GM23338 (cell line): ENCODE measurements around the gene PGS1. TPM values are rescaled to one million over a fixed set of nuclear protein-coding genes. Genes with fewer than 3 reads are reported as not detected.

Experiments used
- ATAC-seq: fragments of 200-7000 bp; cut with Tn5 transposase; 3 replicates; pipeline ENCODE4 v1.9.1; 2020
- DNase-seq: peaks from one replicate; pipeline ENCODE4 v3.0.0-alpha.2; 2015; ENCODE audit warnings: low spot score
- H2AFZ ChIP-seq: fragments of 200-600 bp; sonication (generic); 2 replicates; pipeline ENCODE4 v1.8.0; 2016; ENCODE audit warnings: antibody characterized with exemption, mild to moderate bottlenecking, moderate library complexity
- H3F3A ChIP-seq: fragments of 200-600 bp; sonication (generic); replicated peaks from 2 replicates; pipeline ENCODE4 v1.8.0; 2017; ENCODE audit warnings: antibody characterized with exemption, mixed run types, low read depth
- H3K27ac ChIP-seq: fragments of 200-600 bp; sonication (generic); 2 replicates; pipeline ENCODE4 v1.6.1; 2016; ENCODE audit warnings: low read depth
- H3K27me3 ChIP-seq: fragments of 200-600 bp; sonication (generic); 2 replicates; pipeline ENCODE4 v1.8.0; 2016; ENCODE audit warnings: mild to moderate bottlenecking, mixed run types, moderate library complexity; ENCODE audit not compliant: insufficient read depth
- H3K36me3 ChIP-seq: fragments of 200-600 bp; sonication (generic); 2 replicates; pipeline ENCODE4 v1.8.0; 2016; ENCODE audit warnings: mild to moderate bottlenecking; ENCODE audit not compliant: insufficient read depth
- H3K4me1 ChIP-seq: fragments of 200-600 bp; sonication (generic); 2 replicates; pipeline ENCODE4 v1.8.0; 2016; ENCODE audit warnings: mild to moderate bottlenecking, moderate library complexity; ENCODE audit not compliant: insufficient read depth
- H3K4me2 ChIP-seq: fragments of 200-600 bp; sonication (generic); 2 replicates; pipeline ENCODE4 v1.7.1; 2017; ENCODE audit warnings: mixed run types
- H3K4me3 ChIP-seq: fragments of 200-600 bp; sonication (generic); 2 replicates; pipeline ENCODE4 v1.6.1; 2016; ENCODE audit warnings: mixed run types
- H3K79me2 ChIP-seq: fragments of 200-600 bp; sonication (generic); replicated peaks from 2 replicates; pipeline ENCODE4 v1.8.0; 2017; ENCODE audit warnings: mild to moderate bottlenecking; ENCODE audit not compliant: insufficient read depth
- H3K9me2 ChIP-seq: fragments of 200-600 bp; sonication (generic); 2 replicates; pipeline ENCODE4 v1.8.0; 2017; ENCODE audit not compliant: insufficient read depth
- H4K20me1 ChIP-seq: fragments of 200-600 bp; sonication (generic); replicated peaks from 2 replicates; pipeline ENCODE4 v1.8.0; 2017; ENCODE audit warnings: mild to moderate bottlenecking; ENCODE audit not compliant: insufficient read depth
- H3K27ac Mint-ChIP-seq: 2 replicates; pipeline ENCODE4 v1.8.0; 2020; ENCODE audit warnings: inconsistent platforms, mild to moderate bottlenecking, moderate library complexity, mixed read lengths
- H3K27me3 Mint-ChIP-seq: 3 replicates; pipeline ENCODE4 v1.8.0; 2022; ENCODE audit warnings: low read depth, mild to moderate bottlenecking, moderate library complexity, mixed read lengths, inconsistent platforms; ENCODE audit not compliant: insufficient read depth, poor library complexity
- H3K36me3 Mint-ChIP-seq: 3 replicates; pipeline ENCODE4 v1.8.0; 2021; ENCODE audit warnings: low read depth, mild to moderate bottlenecking, inconsistent platforms, moderate library complexity, mixed read lengths
- H3K4me1 Mint-ChIP-seq: 3 replicates; pipeline ENCODE4 v1.8.0; 2020; ENCODE audit warnings: mild to moderate bottlenecking, inconsistent platforms, mixed read lengths
- H3K4me3 Mint-ChIP-seq: 3 replicates; pipeline ENCODE4 v1.8.0; 2021; ENCODE audit warnings: moderate library complexity, mild to moderate bottlenecking, inconsistent platforms, mixed read lengths
- H3K9me3 Mint-ChIP-seq: 3 replicates; pipeline ENCODE4 v1.8.0; 2020; ENCODE audit warnings: moderate library complexity, mild to moderate bottlenecking, inconsistent platforms, mixed read lengths
- CREB1 ChIP-seq: fragments of 250-450 bp; sonication (Bioruptor Pico); IDR thresholded peaks from 2 replicates; pipeline ENCODE4 v1.5.0; 2020; ENCODE audit warnings: low read depth, mild to moderate bottlenecking, moderate library complexity
- EZH2phosphoT487 ChIP-seq: fragments of 200-600 bp; sonication (generic); IDR thresholded peaks from one replicate; pipeline ENCODE4 v1.8.1; 2018; ENCODE audit warnings: antibody characterized with exemption; ENCODE audit not compliant: unreplicated experiment
- STAT1 ChIP-seq: IDR thresholded peaks from one replicate; pipeline ENCODE4 v1.6.1; 2016; ENCODE audit warnings: antibody characterized with exemption; ENCODE audit not compliant: unreplicated experiment
- ZNF114 ChIP-seq: fragments of 250-450 bp; sonication (Bioruptor Pico); IDR thresholded peaks from 2 replicates; pipeline ENCODE4 v1.5.0; 2020; ENCODE audit warnings: mild to moderate bottlenecking, moderate library complexity
- ZNF331 ChIP-seq: fragments of 250-450 bp; sonication (Bioruptor Pico); IDR thresholded peaks from 2 replicates; pipeline ENCODE4 v1.5.0; 2020; ENCODE audit warnings: low read depth, mild to moderate bottlenecking, moderate library complexity
- ZNF462 ChIP-seq: fragments of 250-450 bp; sonication (Bioruptor Pico); IDR thresholded peaks from 2 replicates; pipeline ENCODE4 v1.5.0; 2020; ENCODE audit warnings: mild to moderate bottlenecking, moderate library complexity
- polyA plus RNA-seq: library from polyadenylated mRNA; unstranded; fragments of >200 nt; fragmentation: Nextera tagmentation; extraction: Ambion mirVana; gene quantifications from 2 replicates; pipeline ENCODE4 v1.2.1, GENCODE V29; 2016
- total RNA-seq: library from RNA; depleted of rRNA; stranded (reverse); fragments of >200 nt; shearing (Covaris generic); gene quantifications from 2 replicates; pipeline ENCODE4 v1.2.3, GENCODE V29; 2014

The PGS1 gene
- total and polyA plus RNA-seq, 2 experiments from 2014 or later: 43.9 to 67.1 TPM

DNA sequence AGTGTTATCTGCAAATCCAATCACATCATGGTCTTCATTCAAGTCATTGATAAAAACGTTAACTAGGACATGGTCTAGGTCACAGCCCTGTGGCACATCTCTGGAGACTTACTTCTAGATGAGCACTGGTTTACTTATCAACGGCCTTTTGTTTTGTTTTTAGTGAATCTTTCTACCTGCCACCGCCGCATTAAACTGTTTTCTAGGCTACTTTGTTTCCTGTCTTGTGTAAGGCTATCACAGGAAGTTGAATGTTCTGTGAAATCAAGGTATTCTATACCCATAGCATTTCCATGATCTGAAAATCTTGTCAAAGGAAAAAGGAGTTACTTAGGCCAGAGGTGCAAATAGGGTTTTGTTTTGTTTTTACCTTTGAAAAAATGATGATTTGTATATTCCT is 45.5 kb upstream of the PGS1 start:
- Histone ChIP-seq H4K20me1 (no peaks in the 10 kb centered on the region), H3F3A (peaks cover 2% of the 10 kb centered on the region; the same call in 1 of the 2 replicates), H2AFZ (no peak overlapping the region), H3K36me3 (no peaks in the 10 kb centered on the region), H3K79me2 (no peaks in the 10 kb centered on the region), H3K9me2 (no peaks in the 10 kb centered on the region), H3K4me3 (no peak overlapping the region), H3K27me3 (no peaks in the 10 kb centered on the region), H3K27ac (no peak overlapping the region), H3K4me2 (no peak overlapping the region), H3K4me1 (peaks cover 11% of the 10 kb centered on the region; the same call in 1 of the 2 replicates)
- peaks cover 21% of the 10 kb centered on the region for H3K4me1 Mint-ChIP-seq
- no peaks in the 10 kb centered on the region; the same call in 2 of the 3 replicates for H3K36me3 Mint-ChIP-seq
- TF ChIP-seq CREB1 (no peak), ZNF114 (CRISPR knock-in tag) (no peak), ZNF462 (CRISPR knock-in tag) (no peak), EZH2phosphoT487 (no peak)
- no peak for ATAC-seq
- no peak overlapping the region for H3K4me3 Mint-ChIP-seq
- H3K27me3 Mint-ChIP-seq: peaks cover 16% of the 10 kb centered on the region
- no peak overlapping the region for H3K27ac Mint-ChIP-seq
- H3K9me3 Mint-ChIP-seq: peaks cover 2% of the 10 kb centered on the region; the same call in 1 of the 3 replicates
- DNase-seq: no peak

DNA sequence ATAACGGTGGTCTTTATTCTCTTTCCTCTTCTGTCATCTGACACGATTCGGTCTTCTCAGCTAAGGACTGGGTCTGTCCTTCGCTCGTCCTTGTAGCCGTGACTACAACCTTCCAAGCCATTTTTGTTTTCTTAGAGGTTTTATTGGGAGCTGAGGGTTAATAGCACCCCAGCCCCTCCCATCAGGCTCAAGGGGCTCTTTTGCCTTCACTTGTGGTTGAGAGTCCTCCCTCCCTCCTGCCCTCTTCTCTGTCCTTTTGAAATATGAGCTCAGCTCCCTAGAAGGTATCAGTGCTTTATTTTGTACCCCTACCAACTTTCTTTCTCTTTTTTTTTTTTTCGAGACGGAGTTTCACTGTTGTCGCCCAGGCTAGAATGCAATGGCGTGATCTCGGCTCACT is 43.2 kb upstream of the PGS1 start:
- H3K4me3 ChIP-seq: no peak overlapping the region
- no peaks in the 10 kb centered on the region for H3K36me3 ChIP-seq
- ATAC-seq (no peak), DNase-seq (no peak)
- Mint-ChIP-seq H3K9me3 (peaks cover 2% of the 10 kb centered on the region; the same call in 1 of the 3 replicates), H3K36me3 (no peaks in the 10 kb centered on the region; the same call in 2 of the 3 replicates), H3K27me3 (peaks cover 24% of the 10 kb centered on the region), H3K4me3 (no peak overlapping the region), H3K27ac (no peak overlapping the region), H3K4me1 (peaks cover 26% of the 10 kb centered on the region)
- no peaks in the 10 kb centered on the region for H3K9me2 ChIP-seq
- H2AFZ ChIP-seq: peak overlapping the region; percentile 28; the same call in 1 of the 2 replicates
- H4K20me1 ChIP-seq: no peaks in the 10 kb centered on the region
- peaks cover 11% of the 10 kb centered on the region; the same call in 1 of the 2 replicates for H3K4me1 ChIP-seq
- no peaks in the 10 kb centered on the region; the same call in 1 of the 2 replicates for H3F3A ChIP-seq
- no peaks in the 10 kb centered on the region for H3K27me3 ChIP-seq
- H3K4me2 ChIP-seq: no peak overlapping the region
- no peak overlapping the region for H3K27ac ChIP-seq
- no peaks in the 10 kb centered on the region for H3K79me2 ChIP-seq
- TF ChIP-seq ZNF462 (CRISPR knock-in tag) (no peak), EZH2phosphoT487 (no peak), ZNF331 (no peak), STAT1 (no peak)
